ENCODE results near the gene TPM2. TPM values are rescaled to one million over a fixed set of nuclear protein-coding genes. Genes with fewer than 3 reads are reported as not detected.
A peak's percentile ranks its signal among the peaks of the same experiment; 100 is the strongest.

The TPM2 gene
- total RNA-seq, 5 donors from 2014 or later (not counting 1 experiment from before 2014, with no cell fraction given), result 21.4 to 66.0 (median 57.5) TPM

DNA sequence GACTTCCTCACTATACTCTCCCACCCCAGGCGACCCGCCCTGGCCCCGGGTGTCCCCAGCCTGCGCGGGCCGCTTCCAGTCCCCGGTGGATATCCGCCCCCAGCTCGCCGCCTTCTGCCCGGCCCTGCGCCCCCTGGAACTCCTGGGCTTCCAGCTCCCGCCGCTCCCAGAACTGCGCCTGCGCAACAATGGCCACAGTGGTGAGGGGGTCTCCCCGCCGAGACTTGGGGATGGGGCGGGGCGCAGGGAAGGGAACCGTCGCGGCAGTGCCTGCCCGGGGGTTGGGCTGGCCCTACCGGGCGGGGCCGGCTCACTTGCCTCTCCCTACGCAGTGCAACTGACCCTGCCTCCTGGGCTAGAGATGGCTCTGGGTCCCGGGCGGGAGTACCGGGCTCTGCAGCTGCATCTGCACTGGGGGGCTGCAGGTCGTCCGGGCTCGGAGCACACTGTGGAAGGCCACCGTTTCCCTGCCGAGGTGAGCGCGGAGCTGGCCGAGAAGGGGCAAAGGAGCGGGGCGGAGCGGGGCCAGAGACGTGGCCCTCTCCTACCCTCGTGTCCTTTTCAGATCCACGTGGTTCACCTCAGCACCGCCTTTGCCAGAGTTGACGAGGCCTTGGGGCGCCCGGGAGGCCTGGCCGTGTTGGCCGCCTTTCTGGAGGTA lies 13.9 kb downstream of the TPM2 start:
- peak overlapping the region in 1 of 2 donors; percentile 69 for H3K27ac Mint-ChIP-seq
- H3K9me3 Mint-ChIP-seq, result no peaks in the 10 kb centered on the region
- Histone ChIP-seq H3K27ac (ENCODE audit: low read length) (no peak overlapping the region), H3K4me1 (ENCODE audit: control insufficient read depth in 1 of 2, extremely low read depth in 1 of 2, insufficient read depth in 2 of 2, low read length in 2 of 2) (peaks cover 2 to 16% of the 10 kb centered on the region in 2 experiments), H3K27me3 (replicated peaks in 1 of 2; ENCODE audit: control insufficient read depth in 2 of 2, extremely low read depth in 1 of 2, insufficient read depth in 2 of 2, low read length in 1 of 2) (peaks cover 0 to 31% of the 10 kb centered on the region in 2 experiments), H3K4me3 (ENCODE audit: control insufficient read depth in 1 of 2, extremely low read depth in 1 of 2, low read length in 1 of 2) (peak overlapping the region; percentile 49), H3K9me3 (no peaks in the 10 kb centered on the region), H3K36me3 (ENCODE audit: control insufficient read depth in 2 of 2, extremely low read depth in 1 of 2, insufficient read depth in 1 of 2, low read length in 1 of 2) (no peaks in the 10 kb centered on the region)
- CTCF ChIA-PET, result interaction anchor here in 1 of 2 donors (0.6 to 1.0 kb wide), 3 partner anchors 18 to 21 kb away, joined by 3 to 5 read pairs (median 4); partner anchors contain the start of genes CCDC107 and RMRP
- no peaks in the 10 kb centered on the region for H3K36me3 Mint-ChIP-seq
- H3K4me1 Mint-ChIP-seq, result peaks cover 13 to 17% (median 15%) of the 10 kb centered on the region in 3 donors
- peak overlapping the region; percentile 59 to 85 (median 76) for H3K4me3 Mint-ChIP-seq
- H3K27me3 Mint-ChIP-seq, result peaks cover 3 to 8% of the 10 kb centered on the region in 2 donors
- ATAC-seq (replicated peaks in 1 of 4), result peak; percentile 37 to 71 (median 70)
- POLR2A ChIA-PET, result no interaction called here
- 31% methylated on average over 44 of the region's 51 CpGs for WGBS (ENCODE audit: insufficient coverage)
- DNase-seq, result peak in 6 of 35 experiments; percentile 21 to 55 (median 28)

- POLR2A ChIA-PET, result interaction anchor here (0.5 to 0.7 kb wide), 2 partner anchors 12 to 53 kb away, joined by 3 to 8 read pairs; no protein-coding TSS in a partner anchor
- Histone ChIP-seq H3K36me3 (ENCODE audit: control insufficient read depth in 2 of 2, extremely low read depth in 1 of 2, insufficient read depth in 1 of 2, low read length in 1 of 2) (no peaks in the 10 kb centered on the region), H3K4me1 (ENCODE audit: control insufficient read depth in 1 of 2, extremely low read depth in 1 of 2, insufficient read depth in 2 of 2, low read length in 2 of 2) (peaks cover 2 to 16% of the 10 kb centered on the region in 2 experiments), H3K27ac (ENCODE audit: low read length) (no peak overlapping the region), H3K4me3 (ENCODE audit: control insufficient read depth in 1 of 2, extremely low read depth in 1 of 2, low read length in 1 of 2) (peak overlapping the region; percentile 5 to 49), H3K9me3 (no peaks in the 10 kb centered on the region), H3K27me3 (replicated peaks in 1 of 2; ENCODE audit: control insufficient read depth in 2 of 2, extremely low read depth in 1 of 2, insufficient read depth in 2 of 2, low read length in 1 of 2) (peaks cover 0 to 25% of the 10 kb centered on the region in 2 experiments)
- CTCF ChIA-PET, result interaction anchor here (0.6 to 1.3 kb wide), 5 partner anchors 17 to 47 kb away, joined by 3 to 5 read pairs (median 4); partner anchors contain the start of genes CCDC107 (in 1 of the 2) and RMRP (in 1 of the 2)
- ATAC-seq (replicated peaks in 1 of 4), result peak in 2 of 4 experiments; percentile 28 to 29
- H3K9me3 Mint-ChIP-seq, result no peaks in the 10 kb centered on the region
- no peaks in the 10 kb centered on the region for H3K36me3 Mint-ChIP-seq
- H3K27me3 Mint-ChIP-seq, result peaks cover 3 to 8% of the 10 kb centered on the region in 2 donors
- H3K4me3 Mint-ChIP-seq, result peak overlapping the region; percentile 59 to 85 (median 62)
- 69% methylated on average over 12 of the region's 13 CpGs for WGBS (ENCODE audit: insufficient coverage)
- DNase-seq, result no peak
- no peak overlapping the region for H3K27ac Mint-ChIP-seq
- H3K4me1 Mint-ChIP-seq, result peaks cover 13 to 17% (median 15%) of the 10 kb centered on the region in 3 donors
These were observed 14.5 kb downstream of the TPM2 start for GRCh38 chr9:35675204-35675603.

DNA sequence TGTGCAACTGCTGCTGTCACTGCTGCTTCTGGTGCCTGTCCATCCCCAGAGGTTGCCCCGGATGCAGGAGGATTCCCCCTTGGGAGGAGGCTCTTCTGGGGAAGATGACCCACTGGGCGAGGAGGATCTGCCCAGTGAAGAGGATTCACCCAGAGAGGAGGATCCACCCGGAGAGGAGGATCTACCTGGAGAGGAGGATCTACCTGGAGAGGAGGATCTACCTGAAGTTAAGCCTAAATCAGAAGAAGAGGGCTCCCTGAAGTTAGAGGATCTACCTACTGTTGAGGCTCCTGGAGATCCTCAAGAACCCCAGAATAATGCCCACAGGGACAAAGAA lies 15.7 kb downstream of the TPM2 start:
- 80% methylated on average over 2 of the region's 3 CpGs for WGBS (ENCODE audit: insufficient coverage)
- Histone ChIP-seq H3K9me3 (no peaks in the 10 kb centered on the region), H3K4me1 (ENCODE audit: control insufficient read depth in 1 of 2, extremely low read depth in 1 of 2, insufficient read depth in 2 of 2, low read length in 2 of 2) (peaks cover 2 to 16% of the 10 kb centered on the region in 2 experiments), H3K27ac (ENCODE audit: low read length) (no peak overlapping the region), H3K4me3 (ENCODE audit: control insufficient read depth in 1 of 2, extremely low read depth in 1 of 2, low read length in 1 of 2) (no peak overlapping the region), H3K27me3 (replicated peaks in 1 of 2; ENCODE audit: control insufficient read depth in 2 of 2, extremely low read depth in 1 of 2, insufficient read depth in 2 of 2, low read length in 1 of 2) (peaks cover 0 to 25% of the 10 kb centered on the region in 2 experiments), H3K36me3 (ENCODE audit: control insufficient read depth in 2 of 2, extremely low read depth in 1 of 2, insufficient read depth in 1 of 2, low read length in 1 of 2) (no peaks in the 10 kb centered on the region)
- ChIA-PET CTCF (interaction anchor here (0.9 to 1.3 kb wide), 2 partner anchors 22 to 23 kb away, joined by 3 to 5 read pairs; no protein-coding TSS in a partner anchor), POLR2A (no interaction called here)
- ATAC-seq (replicated peaks in 1 of 4), result no peak
- H3K36me3 Mint-ChIP-seq, result no peaks in the 10 kb centered on the region
- peaks cover 13 to 17% (median 15%) of the 10 kb centered on the region in 3 donors for H3K4me1 Mint-ChIP-seq
- H3K27ac Mint-ChIP-seq, result no peak overlapping the region
- no peaks in the 10 kb centered on the region for H3K9me3 Mint-ChIP-seq
- no peak for DNase-seq
- peaks cover 3 to 8% of the 10 kb centered on the region in 2 donors for H3K27me3 Mint-ChIP-seq
- H3K4me3 Mint-ChIP-seq, result peak overlapping the region in 1 of 3 donors; percentile 85

DNA sequence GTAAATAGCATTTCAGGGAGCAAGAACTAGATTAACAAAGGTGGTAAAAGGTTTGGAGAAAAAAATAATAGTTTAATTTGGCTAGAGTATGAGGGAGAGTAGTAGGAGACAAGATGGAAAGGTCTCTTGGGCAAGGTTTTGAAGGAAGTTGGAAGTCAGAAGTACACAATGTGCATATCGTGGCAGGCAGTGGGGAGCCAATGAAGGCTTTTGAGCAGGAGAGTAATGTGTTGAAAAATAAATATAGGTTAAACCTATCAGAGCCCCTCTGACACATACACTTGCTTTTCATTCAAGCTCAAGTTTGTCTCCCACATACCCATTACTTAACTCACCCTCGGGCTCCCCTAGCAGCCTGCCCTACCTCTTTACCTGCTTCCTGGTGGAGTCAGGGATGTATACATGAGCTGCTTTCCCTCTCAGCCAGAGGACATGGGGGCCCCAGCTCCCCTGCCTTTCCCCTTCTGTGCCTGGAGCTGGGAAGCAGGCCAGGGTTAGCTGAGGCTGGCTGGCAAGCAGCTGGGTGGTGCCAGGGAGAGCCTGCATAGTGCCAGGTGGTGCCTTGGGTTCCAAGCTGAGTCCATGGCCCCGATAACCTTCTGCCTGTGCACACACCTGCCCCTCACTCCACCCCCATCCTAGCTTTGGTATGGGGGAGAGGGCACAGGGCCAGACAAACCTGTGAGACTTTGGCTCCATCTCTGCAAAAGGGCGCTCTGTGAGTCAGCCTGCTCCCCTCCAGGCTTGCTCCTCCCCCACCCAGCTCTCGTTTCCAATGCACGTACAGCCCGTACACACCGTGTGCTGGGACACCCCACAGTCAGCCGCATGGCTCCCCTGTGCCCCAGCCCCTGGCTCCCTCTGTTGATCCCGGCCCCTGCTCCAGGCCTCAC lies 16.3 kb downstream of the TPM2 start, which contains the start of gene CA9:
TSS of gene CA9 (plus strand) at position 797 of the 893 bp plus-strand sequence. CDS start at position 829, 32 bp downstream.
- Histone ChIP-seq H3K9me3 (no peaks in the 10 kb centered on the region), H3K27ac (ENCODE audit: low read length) (no peak within 1 kb of the TSS), H3K36me3 (ENCODE audit: control insufficient read depth in 2 of 2, extremely low read depth in 1 of 2, insufficient read depth in 1 of 2, low read length in 1 of 2) (no peaks in the 10 kb centered on the region), H3K4me1 (ENCODE audit: control insufficient read depth in 1 of 2, extremely low read depth in 1 of 2, insufficient read depth in 2 of 2, low read length in 2 of 2) (peaks cover 2 to 16% of the 10 kb centered on the region in 2 experiments), H3K4me3 (ENCODE audit: control insufficient read depth in 1 of 2, extremely low read depth in 1 of 2, low read length in 1 of 2) (no peak within 1 kb of the TSS), H3K27me3 (replicated peaks in 1 of 2; ENCODE audit: control insufficient read depth in 2 of 2, extremely low read depth in 1 of 2, insufficient read depth in 2 of 2, low read length in 1 of 2) (peaks cover 0 to 25% of the 10 kb centered on the region in 2 experiments)
- no peaks in the 10 kb centered on the region for H3K36me3 Mint-ChIP-seq
- peak within 1 kb of the TSS in 1 of 2 donors; percentile 24 for H3K27ac Mint-ChIP-seq
- ATAC-seq (replicated peaks in 1 of 4), result no peak
- peaks cover 13 to 17% (median 15%) of the 10 kb centered on the region in 3 donors for H3K4me1 Mint-ChIP-seq
- peaks cover 3 to 8% of the 10 kb centered on the region in 2 donors for H3K27me3 Mint-ChIP-seq
- H3K9me3 Mint-ChIP-seq, result no peaks in the 10 kb centered on the region
- peak within 1 kb of the TSS; percentile 15 to 85 (median 62) for H3K4me3 Mint-ChIP-seq
- POLR2A ChIA-PET, result no interaction called here
- CTCF ChIA-PET, result interaction anchor here in 1 of 2 donors (0.5 to 0.8 kb wide), 2 partner anchors 26 to 100 kb away, joined by 3 read pairs; no protein-coding TSS in a partner anchor
- no peak for DNase-seq
- WGBS (ENCODE audit: insufficient coverage), result 78% methylated on average over 6 of the region's 10 CpGs

GRCh38 chr9:35669331-35670145 lies 20.2 kb downstream of the TPM2 start:
- Histone ChIP-seq H3K36me3 (ENCODE audit: control insufficient read depth in 2 of 2, extremely low read depth in 1 of 2, insufficient read depth in 1 of 2, low read length in 1 of 2) (no peaks in the 10 kb centered on the region), H3K9me3 (no peaks in the 10 kb centered on the region), H3K27ac (ENCODE audit: low read length) (no peak overlapping the region), H3K27me3 (replicated peaks in 1 of 2; ENCODE audit: control insufficient read depth in 2 of 2, extremely low read depth in 1 of 2, insufficient read depth in 2 of 2, low read length in 1 of 2) (peaks cover 0 to 9% of the 10 kb centered on the region in 2 experiments), H3K4me1 (ENCODE audit: control insufficient read depth in 1 of 2, extremely low read depth in 1 of 2, insufficient read depth in 2 of 2, low read length in 2 of 2) (peaks cover 7 to 15% of the 10 kb centered on the region in 2 experiments), H3K4me3 (ENCODE audit: control insufficient read depth in 1 of 2, extremely low read depth in 1 of 2, low read length in 1 of 2) (no peak overlapping the region)
- Mint-ChIP-seq H3K27me3 (peaks cover 0 to 3% of the 10 kb centered on the region in 2 donors), H3K27ac (no peak overlapping the region), H3K4me1 (peaks cover 16 to 22% (median 20%) of the 10 kb centered on the region in 3 donors), H3K4me3 (no peak overlapping the region), H3K36me3 (no peaks in the 10 kb centered on the region), H3K9me3 (no peaks in the 10 kb centered on the region)
- DNase-seq (no peak), ATAC-seq (replicated peaks in 1 of 4) (no peak)
- ChIA-PET POLR2A (interaction anchor here in 1 of 2 donors (0.6 kb wide), 1 partner anchor 40 kb away, joined by 4 read pairs; no protein-coding TSS in a partner anchor), CTCF (interaction anchor here (0.6 to 1.6 kb wide), 4 partner anchors 8 to 27 kb away, joined by 3 to 6 read pairs (median 4); no protein-coding TSS in a partner anchor)
- WGBS (ENCODE audit: insufficient coverage), result 81% methylated on average over 3 of the region's 6 CpGs
